ENCODE data around the gene CLDN34. TPM values are rescaled to one million over a fixed set of nuclear protein-coding genes. Genes with fewer than 3 reads are reported as not detected.
A peak's percentile ranks its signal among the peaks of the same experiment; 100 is the strongest.

The CLDN34 gene
- total and polyA plus RNA-seq, 2 experiments from 2014 or later: not detected

- in situ Hi-C loops (cut with MboI): no loop called here
- Histone ChIP-seq H3K9me2 (ENCODE audit: insufficient read depth) (no peaks in the 10 kb centered on the region), H3K4me2 (ENCODE audit: unreplicated experiment) (peak overlapping the region; percentile 42), H3K9me3 (ENCODE audit: low read depth) (no peaks in the 10 kb centered on the region), H3K27ac (peak overlapping the region; percentile 62), H2AFZ (peak overlapping the region; percentile 60), H3K9ac (peak overlapping the region; percentile 81), H3K36me3 (ENCODE audit: low read depth) (no peaks in the 10 kb centered on the region), H3F3A (ENCODE audit: insufficient read depth) (peaks cover 24% of the 10 kb centered on the region), H3K79me2 (ENCODE audit: insufficient read depth) (peaks cover 30% of the 10 kb centered on the region), H3K27me3 (replicated peaks; ENCODE audit: insufficient read depth) (no peaks in the 10 kb centered on the region), H3K4me3 (peak overlapping the region; percentile 72), H3K4me1 (ENCODE audit: insufficient read depth) (peaks cover 33% of the 10 kb centered on the region), H4K20me1 (ENCODE audit: insufficient read depth) (no peaks in the 10 kb centered on the region)
- DNase-seq: peak; percentile 87
- no peak for TF ChIP-seq EZH2 (IDR thresholded peaks at IDR 0.05; ENCODE audit: insufficient read depth, poor library complexity, severe bottlenecking)
- TF ChIP-seq EZH2phosphoT487 (IDR thresholded peaks at IDR 0.05; ENCODE audit: insufficient read depth, low read depth): no peak
- 0 to 1% methylated on average over 2 to 32 of the region's 110 CpGs for WGBS, 2 experiments (ENCODE audit: low coverage in 1 of 2, low lambda C conversion rate in 2 of 2, missing lambda C conversion rate in 2 of 2)
These were observed 47.5 kb downstream of the CLDN34 start for GRCh38 chrX:10014462-10015354.

DNA sequence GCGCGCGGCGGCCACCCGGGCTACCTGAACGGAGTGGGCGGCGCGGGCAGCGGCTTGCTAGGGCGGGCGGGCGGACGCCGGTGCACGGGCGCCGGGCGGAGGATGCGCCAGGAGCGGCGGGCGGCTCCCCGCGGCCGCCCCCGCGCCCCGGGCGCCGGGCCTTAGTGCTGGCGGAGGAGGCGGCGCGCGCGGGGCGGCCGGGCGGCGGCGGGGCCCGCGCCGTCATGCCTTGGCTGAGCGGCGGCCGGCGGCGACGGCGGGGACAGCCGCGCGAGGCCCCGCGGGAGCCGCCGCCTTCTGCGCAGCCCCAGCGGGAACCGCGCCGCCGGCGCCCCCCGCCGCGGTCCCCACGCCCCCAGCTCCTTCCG, 48.2 kb downstream of the CLDN34 start:
- H3F3A ChIP-seq (ENCODE audit: insufficient read depth): peaks cover 24% of the 10 kb centered on the region
- peak overlapping the region; percentile 62; the same call in 1 of the 2 replicates for H3K27ac ChIP-seq
- peaks cover 33% of the 10 kb centered on the region for H3K4me1 ChIP-seq (ENCODE audit: insufficient read depth)
- no peaks in the 10 kb centered on the region for H3K27me3 ChIP-seq (replicated peaks; ENCODE audit: insufficient read depth)
- no peaks in the 10 kb centered on the region for H3K36me3 ChIP-seq (ENCODE audit: low read depth)
- peaks cover 37% of the 10 kb centered on the region for H3K79me2 ChIP-seq (ENCODE audit: insufficient read depth)
- no peak overlapping the region for H2AFZ ChIP-seq
- no peak overlapping the region for H3K4me2 ChIP-seq (ENCODE audit: unreplicated experiment)
- H3K9me3 ChIP-seq (ENCODE audit: low read depth): no peaks in the 10 kb centered on the region
- no peak for DNase-seq
- in situ Hi-C loops (cut with MboI): no loop called here
- H4K20me1 ChIP-seq (ENCODE audit: insufficient read depth): no peaks in the 10 kb centered on the region
- no peak for TF ChIP-seq EZH2phosphoT487 (IDR thresholded peaks at IDR 0.05; ENCODE audit: insufficient read depth, low read depth)
- TF ChIP-seq EZH2 (IDR thresholded peaks at IDR 0.05; ENCODE audit: insufficient read depth, poor library complexity, severe bottlenecking): no peak
- H3K4me3 ChIP-seq: peak overlapping the region; percentile 86
- no peaks in the 10 kb centered on the region for H3K9me2 ChIP-seq (ENCODE audit: insufficient read depth)
- H3K9ac ChIP-seq: peak overlapping the region; percentile 85; the same call in 1 of the 2 replicates
- WGBS, 2 experiments (ENCODE audit: low coverage in 1 of 2, low lambda C conversion rate in 2 of 2, missing lambda C conversion rate in 2 of 2): 5% methylated on average over 4 of the region's 71 CpGs; no CpG with 5 or more reads in 1 of the 2 experiments

DNA sequence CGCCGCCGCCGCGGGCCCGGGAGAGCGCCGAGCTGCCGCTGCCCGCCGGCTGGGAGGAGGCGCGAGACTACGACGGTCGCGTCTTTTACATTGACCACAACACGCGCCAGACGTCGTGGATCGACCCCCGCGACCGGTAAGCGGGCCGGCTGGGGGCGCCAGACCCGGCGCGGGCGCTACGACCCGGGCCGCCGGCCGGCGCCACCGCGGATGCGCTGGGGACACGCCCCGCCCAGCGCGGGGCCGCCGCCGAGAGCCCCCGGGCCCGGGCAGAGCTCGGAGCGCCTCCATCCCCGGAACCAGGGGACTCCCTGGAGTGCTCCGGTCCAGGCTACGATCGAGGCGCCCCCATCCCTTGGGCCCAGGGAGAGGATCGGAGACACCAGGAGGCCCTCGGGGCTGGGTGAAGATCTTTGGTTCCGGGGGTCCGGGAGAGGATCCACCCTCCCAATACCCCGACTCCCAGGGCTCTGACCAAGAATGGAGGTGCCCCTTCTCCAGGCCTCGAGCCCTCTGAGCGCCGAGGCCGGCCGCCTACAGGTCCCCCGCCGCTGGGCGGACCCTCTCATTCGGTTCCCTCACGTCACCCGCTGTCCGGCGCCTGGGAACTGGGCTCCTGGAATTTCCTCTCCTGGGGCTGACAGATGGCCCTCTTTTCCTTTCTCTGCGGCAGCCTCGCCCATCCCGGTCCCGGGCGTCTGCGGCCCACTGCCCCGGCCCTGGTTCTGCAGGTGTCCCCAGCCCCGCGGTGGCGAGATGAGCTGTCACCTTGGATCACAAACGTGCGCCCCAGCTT, 48.8 kb downstream of the CLDN34 start:
- H4K20me1 ChIP-seq (ENCODE audit: insufficient read depth): no peaks in the 10 kb centered on the region
- in situ Hi-C loops (cut with MboI): no loop called here
- peaks cover 42% of the 10 kb centered on the region for H3K79me2 ChIP-seq (ENCODE audit: insufficient read depth)
- no peaks in the 10 kb centered on the region for H3K9me2 ChIP-seq (ENCODE audit: insufficient read depth)
- H3K27me3 ChIP-seq (replicated peaks; ENCODE audit: insufficient read depth): no peaks in the 10 kb centered on the region
- H3K36me3 ChIP-seq (ENCODE audit: low read depth): no peaks in the 10 kb centered on the region
- peak overlapping the region; percentile 91 for H3K4me2 ChIP-seq (ENCODE audit: unreplicated experiment)
- H3K4me1 ChIP-seq (ENCODE audit: insufficient read depth): peaks cover 27% of the 10 kb centered on the region
- peak overlapping the region; percentile 85 for H3K9ac ChIP-seq
- peak overlapping the region; percentile 89 for H3K27ac ChIP-seq
- peaks cover 24% of the 10 kb centered on the region for H3F3A ChIP-seq (ENCODE audit: insufficient read depth)
- H3K4me3 ChIP-seq: peak overlapping the region; percentile 86
- DNase-seq: peak; percentile 69
- 2% methylated on average over 22 to 28 of the region's 87 CpGs for WGBS, 2 experiments (ENCODE audit: low coverage in 1 of 2, low lambda C conversion rate in 2 of 2, missing lambda C conversion rate in 2 of 2)
- no peaks in the 10 kb centered on the region for H3K9me3 ChIP-seq (ENCODE audit: low read depth)
- peak overlapping the region; percentile 53; the same call in 1 of the 2 replicates for H2AFZ ChIP-seq
- no peak for TF ChIP-seq EZH2 (IDR thresholded peaks at IDR 0.05; ENCODE audit: insufficient read depth, poor library complexity, severe bottlenecking)

DNA sequence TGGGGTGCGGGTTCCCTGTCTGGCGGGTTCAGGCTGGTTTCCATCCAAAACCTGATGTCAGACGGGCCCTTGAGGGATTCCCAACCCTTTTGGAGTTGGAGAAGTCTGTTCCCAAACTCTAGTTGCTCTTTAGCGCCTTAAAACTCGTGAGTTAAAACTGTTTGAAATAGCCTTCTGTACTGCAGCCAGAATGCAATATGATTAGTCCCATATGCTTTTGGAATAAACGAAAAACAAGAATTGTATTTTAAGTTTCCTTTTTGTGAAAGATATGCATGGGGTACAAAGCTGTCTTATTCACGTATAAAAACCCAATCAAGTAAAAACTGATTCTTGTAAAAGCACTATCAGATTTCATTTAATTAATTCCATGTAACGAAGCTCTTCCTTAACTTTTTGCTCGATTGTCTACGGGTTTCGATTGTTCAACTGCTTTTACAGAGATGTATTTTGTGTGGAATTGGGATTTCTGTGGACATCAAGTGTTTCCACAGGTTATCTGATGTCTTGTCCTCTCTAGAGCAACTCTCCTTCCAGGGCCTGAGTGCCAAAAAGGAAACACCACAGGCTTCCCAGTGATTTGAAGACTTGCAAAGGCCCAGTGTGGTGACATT, 49.5 kb downstream of the CLDN34 start:
- H3K79me2 ChIP-seq (ENCODE audit: insufficient read depth): peaks cover 49% of the 10 kb centered on the region
- no peaks in the 10 kb centered on the region for H3K36me3 ChIP-seq (ENCODE audit: low read depth)
- peaks cover 30% of the 10 kb centered on the region for H3K4me1 ChIP-seq (ENCODE audit: insufficient read depth)
- H3K27me3 ChIP-seq (replicated peaks; ENCODE audit: insufficient read depth): no peaks in the 10 kb centered on the region
- peak overlapping the region; percentile 89 for H3K27ac ChIP-seq
- no peaks in the 10 kb centered on the region for H3K9me3 ChIP-seq (ENCODE audit: low read depth)
- H3K9ac ChIP-seq: peak overlapping the region; percentile 85
- 0 out of 2 replicates have a peak overlapping the region, but pooled peaks have one; percentile 53 for H2AFZ ChIP-seq
- 2 to 3% methylated on average over 10 to 11 of the region's 11 CpGs for WGBS, 2 experiments (ENCODE audit: low coverage in 1 of 2, low lambda C conversion rate in 2 of 2, missing lambda C conversion rate in 2 of 2)
- peak overlapping the region; percentile 86 for H3K4me3 ChIP-seq
- H3K9me2 ChIP-seq (ENCODE audit: insufficient read depth): no peaks in the 10 kb centered on the region
- no peak for TF ChIP-seq EZH2phosphoT487 (IDR thresholded peaks at IDR 0.05; ENCODE audit: insufficient read depth, low read depth)
- no peak for TF ChIP-seq EZH2 (IDR thresholded peaks at IDR 0.05; ENCODE audit: insufficient read depth, poor library complexity, severe bottlenecking)
- peaks cover 24% of the 10 kb centered on the region for H3F3A ChIP-seq (ENCODE audit: insufficient read depth)
- H3K4me2 ChIP-seq (ENCODE audit: unreplicated experiment): peak overlapping the region; percentile 91
- H4K20me1 ChIP-seq (ENCODE audit: insufficient read depth): no peaks in the 10 kb centered on the region; the same call in 1 of the 2 replicates
- DNase-seq: peak; percentile 47
- in situ Hi-C loops (cut with MboI): no loop called here
